GM21515 (cell line): ENCODE measurements around the gene MRPS6.

ENCODE experiments used
- ATAC-seq: cut with Tn5 transposase; IDR thresholded peaks from one replicate; pipeline ENCODE4 v1.9.1; 2021; ENCODE audit not compliant: unreplicated experiment

The MRPS6 gene

DNA sequence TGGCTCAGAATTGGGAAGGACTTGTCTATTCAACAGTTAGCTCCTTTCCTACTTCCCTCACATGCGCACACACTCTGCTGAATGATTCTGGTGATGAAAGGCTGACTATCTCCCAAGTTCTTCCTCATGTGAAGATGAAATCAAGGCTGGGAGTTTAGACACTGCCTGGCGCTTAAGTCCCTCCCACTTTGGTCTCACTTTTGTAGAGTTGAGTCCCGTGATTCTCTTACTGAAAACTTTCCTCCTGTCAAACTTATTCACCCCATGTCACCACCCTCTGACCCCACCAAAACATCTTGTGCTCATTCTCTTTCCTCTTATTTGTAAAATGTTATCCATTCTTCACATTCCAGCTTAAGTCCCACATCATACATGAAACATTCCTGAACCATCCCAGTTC lies 8.4 kb upstream of the MRPS6 start:
- ATAC-seq = no peak

DNA sequence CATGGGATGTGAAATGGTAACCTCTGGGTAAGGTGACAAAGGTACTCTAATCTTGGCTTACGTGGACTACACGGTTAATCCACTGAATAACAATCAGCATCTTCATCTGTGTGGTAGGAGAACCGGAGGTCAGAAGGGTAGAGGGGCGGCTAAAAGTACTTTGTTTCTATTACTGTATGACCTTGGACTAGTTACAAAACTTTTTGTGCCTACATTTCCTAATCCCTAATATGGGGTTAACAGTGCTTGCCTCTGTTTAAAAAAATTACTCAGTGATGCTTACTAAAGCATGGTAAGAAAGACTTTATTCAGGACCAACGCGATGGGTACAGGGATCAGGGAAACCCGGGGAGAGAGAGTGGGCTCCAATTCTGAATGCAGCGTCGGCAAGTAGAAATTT lies 1.7 kb upstream of the MRPS6 start:
- no peak for ATAC-seq

DNA sequence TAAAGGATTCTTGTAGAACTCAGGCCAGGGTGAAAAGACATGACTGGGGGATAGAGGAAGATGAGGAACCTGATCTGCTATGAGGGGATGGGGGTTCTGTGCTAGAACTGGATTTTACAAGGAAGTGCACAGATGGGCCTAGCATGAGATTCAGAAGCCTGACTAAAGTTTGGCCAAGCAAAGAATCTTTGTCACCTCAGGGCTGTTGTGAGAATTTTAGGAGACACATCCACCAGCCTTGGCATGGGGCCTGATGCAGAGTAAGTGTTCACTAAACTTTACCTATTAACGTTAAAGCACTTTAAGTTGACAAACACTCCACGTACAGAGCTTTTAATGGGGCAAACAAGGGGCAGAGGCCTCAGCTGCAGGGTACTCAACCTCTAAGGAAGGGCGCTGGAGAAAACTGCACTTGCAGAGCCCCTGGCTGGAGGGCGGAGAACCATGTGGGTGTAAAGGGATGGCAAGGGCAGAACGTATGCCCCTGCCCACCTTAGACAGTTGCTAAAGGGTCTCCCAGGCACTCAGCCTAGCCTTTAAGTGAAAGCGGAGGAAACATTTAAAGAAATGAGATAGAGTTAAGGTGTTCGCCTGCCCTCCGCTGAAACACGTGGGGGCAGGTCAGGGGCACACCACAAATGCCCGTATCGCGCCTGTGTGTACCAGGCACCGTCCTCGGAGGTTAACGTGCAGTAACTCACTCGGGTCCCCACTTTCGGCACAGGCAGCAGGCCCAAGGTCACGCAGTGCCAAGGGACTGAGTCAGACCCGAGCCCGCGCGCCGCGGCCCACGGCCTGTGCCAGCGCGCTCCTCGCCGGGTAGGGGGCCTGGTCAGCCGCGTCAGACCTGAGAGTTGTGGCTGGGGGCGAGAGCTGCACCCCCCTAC lies 990 bp upstream of the MRPS6 start:
- no peak for ATAC-seq

DNA sequence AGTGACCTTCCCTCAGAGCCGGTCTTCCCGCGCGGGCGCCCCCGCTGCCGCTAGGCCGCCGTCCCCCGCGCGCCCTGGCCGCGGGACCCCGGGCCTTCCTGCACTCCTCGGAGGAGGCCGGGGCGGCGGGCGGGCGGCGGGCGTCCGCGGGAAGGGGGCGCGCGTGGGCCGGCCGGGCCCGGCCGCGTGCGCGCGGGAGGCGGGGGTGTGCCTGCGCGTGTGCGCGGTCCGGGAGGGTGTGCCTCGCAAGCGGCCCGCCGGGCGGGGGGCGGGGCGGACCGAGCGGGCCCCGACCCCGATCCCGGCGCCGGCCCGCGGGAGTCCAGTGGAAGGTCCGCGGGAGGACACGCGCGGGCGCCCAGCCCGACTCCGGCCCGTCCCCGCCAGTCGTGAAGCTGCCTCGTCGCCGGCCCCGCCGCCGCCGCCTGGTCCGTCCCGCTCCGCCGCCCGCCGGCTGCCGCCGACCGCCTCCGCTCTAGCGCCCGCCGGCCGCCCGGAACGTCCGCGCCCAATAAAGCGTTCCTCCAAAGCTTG lies 438 bp downstream of the MRPS6 start:
- peak; percentile 38 for ATAC-seq

DNA sequence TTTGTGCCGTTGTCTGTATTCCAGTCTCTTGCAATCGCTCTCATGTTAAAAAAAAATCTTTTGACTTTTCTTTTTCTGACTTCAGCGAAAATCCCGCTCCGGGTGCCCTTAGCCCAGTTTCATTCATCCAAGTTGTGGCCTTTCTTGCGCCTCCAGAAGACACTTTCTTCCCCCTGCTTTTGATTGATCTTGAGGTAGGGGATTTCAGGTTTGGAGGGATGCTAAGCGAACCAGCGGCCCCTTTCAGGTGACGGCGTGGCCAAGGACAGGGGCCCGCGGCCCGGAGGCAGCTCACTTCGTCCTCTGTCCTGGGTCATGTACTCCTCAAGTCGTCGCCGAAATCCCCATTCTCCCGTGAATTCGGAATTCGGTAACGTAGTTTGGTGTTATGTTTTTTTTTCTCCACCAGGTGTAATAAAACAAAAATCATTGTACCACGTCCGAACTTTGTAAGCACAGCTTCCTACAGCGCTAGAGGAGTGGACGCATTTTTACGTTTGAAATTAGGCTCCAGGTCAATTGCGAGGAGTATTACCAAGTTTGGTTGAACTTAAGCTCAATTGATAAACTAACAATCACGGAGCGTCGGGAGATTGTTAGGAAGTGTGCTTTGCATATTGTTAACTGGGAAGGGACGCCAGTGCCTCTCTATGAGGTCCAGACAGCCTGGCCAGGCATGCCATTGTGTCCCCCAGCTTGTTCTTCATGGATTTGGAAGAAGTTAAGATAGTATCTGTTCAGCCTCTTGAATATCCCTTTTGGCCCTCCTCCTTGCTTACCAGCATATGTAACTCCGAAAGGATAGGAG lies 1.1 kb downstream of the MRPS6 start:
- ATAC-seq = no peak

DNA sequence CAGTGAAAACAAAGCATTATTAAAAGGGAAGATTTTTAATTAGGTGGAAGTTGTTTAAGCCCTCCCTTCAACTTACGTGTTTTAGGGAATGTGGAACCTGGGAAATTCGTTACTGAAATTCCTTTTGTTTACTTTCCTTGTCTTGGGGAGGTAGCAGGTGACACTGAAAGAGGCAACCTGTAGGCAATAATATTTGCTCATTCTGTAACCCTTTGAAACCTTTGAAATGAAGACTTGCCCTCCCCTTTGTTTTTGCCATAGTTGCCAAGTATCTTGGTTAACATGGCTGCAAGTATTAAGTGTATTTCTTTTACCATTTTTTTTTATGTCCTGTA lies 1.7 kb downstream of the MRPS6 start:
- ATAC-seq = no peak

DNA sequence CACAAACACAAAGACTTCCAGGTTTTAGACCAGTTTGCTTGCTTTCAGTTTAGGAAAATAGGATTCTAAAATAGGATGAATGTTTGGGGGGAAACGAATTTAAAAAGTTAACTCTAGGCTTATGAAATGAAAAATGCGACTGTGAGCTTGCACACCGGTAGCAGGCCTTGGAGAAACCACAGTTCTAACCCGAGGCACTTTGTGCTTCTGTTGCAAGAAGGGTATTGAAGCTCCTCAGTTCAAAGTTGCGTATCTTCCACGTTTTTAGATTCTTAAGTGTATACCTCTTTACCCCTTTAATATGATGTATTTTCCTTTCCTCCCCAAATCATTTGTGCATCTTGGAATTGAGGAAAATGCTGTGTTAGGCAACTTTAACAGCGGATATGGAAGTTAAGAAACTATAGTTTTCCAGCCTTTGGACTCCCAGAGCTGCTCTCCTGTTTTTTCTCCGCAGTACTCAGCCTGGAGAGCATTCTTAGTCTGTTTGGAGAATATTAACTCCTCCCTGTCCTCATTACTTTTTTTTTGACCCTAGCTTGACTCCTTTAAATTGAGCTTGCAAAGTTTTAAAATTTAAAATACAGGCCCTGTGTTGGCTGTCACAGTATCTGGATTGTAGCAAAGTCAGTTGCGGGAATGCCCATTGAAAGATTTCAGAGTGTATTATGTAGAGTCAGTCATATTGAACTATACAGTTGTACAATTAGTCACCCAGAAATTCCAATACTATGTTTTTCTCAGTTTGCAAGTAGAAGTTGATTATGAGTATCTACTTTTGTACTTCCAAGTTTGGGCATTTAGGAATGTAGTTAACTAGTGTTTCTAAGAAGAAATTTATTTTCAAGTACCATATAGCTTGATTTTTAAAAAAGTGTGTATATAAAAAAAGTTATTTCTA lies 2.6 kb downstream of the MRPS6 start:
- no peak for ATAC-seq

DNA sequence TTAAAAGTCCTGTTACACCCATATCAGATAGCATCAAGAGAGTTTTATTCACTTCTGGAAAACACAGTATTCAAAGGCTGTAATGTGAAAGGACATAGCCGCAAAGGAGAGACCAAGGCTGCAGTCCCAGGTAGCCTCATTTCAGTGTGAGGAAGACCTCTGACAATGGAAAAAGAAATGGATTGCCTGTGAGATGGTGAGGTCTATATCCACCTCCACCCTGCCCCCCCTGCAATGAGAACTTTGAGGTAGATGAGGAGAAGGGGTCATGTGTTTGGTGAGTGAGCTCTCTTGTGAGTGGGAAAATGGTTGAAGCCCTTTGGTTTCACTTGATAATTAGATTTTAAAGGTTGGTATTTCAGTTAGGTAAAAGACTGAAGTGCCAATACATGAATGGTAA lies 3.5 kb downstream of the MRPS6 start:
- ATAC-seq = no peak

DNA sequence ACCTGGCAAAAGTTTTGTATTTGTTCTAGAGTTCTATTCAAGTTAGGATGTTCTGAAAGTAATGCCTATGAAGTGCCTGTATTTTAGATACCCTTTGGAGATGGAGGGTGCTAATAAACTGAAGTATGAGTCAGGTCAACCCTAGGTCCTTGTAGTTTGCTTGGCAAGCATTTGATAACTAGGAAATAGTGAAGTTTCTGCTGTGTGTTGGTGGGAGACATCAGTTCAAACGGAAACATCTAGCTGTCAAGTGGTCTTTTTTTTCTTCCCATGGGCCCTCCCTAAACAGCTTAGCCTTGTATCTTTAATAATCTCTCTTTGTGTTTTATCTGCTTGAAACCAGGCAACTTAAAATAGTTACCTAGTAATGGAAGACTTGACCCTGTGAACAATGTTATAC lies 4.5 kb downstream of the MRPS6 start:
- no peak for ATAC-seq

DNA sequence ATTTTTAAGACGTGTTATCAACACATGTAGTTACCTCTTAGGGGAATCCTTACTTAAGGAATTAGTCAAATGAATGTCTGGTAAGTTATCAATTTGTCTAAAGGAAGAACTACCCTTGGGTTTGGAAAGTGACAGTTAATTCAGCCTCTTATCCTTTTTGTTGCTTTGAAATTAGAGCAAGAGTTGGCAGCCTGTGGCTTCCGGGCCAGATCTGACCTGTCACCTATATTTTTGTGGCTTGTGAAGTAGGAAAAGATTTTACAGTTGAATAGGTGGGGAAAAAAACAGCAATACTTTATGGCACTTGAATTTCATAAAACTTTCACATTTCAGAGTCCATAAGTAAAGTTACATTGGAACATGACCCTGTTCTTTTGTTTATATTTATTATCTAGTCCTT lies 5.5 kb downstream of the MRPS6 start:
- ATAC-seq = no peak

DNA sequence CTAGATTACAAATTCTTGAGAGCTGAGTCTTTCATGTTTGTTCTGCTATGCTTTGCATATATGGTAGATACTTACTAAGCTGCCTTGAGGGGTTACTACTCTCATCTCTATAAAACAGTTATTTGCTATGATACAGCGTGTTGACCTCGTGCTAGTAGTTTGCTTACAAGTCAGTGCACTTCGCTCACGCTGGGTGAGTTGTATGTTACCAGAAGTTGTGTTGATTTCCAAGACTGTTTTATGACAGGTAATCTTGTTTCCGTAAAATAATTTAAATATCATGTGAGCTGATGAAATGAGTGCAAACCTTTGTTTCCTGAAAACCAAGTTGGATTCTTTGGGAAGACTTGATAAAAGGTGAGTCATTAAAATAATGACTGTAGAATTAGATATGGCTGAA lies 7.3 kb downstream of the MRPS6 start:
- no peak for ATAC-seq

DNA sequence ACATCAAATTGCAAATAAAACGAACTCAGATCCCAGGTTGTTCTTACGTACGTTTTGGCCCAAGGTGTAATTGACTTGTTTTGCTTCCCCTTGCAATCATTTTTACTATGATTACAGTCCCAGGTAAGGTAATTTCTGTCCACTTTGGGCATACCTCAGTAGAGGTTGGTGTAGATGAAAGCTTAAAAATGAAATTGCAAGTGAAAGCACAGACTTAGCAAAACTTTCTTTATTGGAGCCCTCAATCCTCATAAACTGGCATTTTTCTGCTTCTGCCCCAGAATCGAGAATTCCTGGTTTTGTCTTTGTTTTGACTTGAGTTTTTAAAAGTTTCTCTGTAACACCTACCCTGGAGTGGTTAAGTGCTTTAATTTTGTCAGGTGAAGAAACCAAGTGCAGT lies 9.4 kb downstream of the MRPS6 start:
- ATAC-seq = no peak

DNA sequence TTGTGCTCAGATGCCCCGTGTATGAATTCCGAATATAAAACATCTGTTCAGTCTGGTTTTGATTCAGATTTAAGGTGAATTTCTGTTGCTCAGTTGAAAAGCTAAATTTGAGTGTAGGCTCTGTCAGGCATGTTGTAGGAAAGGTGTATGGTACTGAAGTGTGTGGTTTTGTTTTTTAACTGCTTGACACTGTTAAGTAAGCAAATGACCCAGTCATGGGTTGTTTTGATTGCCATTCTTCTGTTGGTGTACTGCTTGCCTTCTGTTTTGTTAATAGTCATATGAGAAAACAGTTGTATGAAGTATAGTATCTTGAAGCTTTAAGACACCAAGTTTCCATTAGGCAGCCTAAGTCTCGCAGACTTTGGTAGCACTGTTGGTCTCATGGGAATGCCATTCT lies 10.0 kb downstream of the MRPS6 start:
- no peak for ATAC-seq

DNA sequence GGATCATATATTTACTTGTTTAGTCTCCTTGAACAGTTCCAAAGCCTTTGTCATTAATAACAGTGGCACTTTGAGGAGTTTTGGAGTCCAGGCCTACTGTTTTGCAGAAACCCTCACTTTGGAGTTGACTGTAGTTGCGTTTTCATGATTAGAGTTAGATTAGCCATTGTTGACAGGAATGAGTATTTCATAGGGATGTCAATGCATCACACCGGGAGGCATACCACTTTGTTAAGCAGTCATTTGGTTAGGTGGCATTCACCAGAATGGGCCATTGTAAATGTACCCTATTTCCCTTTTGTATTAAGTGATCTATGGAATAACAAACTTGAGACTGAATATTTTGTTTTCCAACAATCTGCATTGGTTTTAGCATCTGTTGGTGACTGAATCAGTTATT lies 11.8 kb downstream of the MRPS6 start:
- ATAC-seq = no peak

DNA sequence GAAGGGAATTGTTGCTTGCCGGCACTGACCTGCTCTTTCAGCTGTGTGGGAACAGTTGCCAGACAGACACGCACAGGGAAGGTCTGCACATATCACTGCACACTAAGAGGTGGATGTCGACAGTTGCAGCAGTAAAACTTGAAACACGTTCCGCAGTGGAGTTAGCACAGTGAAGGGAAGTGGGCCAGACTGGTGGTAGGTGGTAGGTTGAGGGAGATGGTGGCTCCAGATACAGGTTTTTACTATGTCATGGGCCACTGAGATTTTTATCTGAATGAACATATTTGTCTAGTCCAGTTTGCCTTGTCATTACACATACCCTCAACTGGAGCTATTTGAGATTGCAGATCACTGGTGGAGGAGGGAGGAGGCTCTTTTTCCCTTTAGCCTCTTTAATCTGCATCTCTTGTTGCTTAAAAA lies 13.5 kb downstream of the MRPS6 start:
- no peak for ATAC-seq

DNA sequence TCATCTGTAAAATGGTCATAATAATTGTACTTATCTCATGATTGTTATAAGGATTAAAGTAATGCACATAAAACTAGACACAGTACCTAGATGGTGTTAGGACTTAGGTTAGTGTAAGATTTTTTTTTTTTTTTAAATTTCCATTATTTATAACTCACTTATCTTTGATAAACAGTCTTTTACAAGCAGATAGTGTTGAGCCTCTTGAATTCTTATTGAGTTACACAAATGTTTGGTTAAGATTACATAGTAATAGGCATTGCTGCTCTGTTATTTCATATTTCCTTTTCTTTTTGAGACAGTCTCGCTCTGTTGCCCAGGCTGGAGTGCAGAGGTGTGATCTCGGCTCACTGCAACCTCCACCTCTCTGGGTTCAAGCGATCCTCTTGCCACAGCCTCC lies 15.4 kb downstream of the MRPS6 start:
- no peak for ATAC-seq

DNA sequence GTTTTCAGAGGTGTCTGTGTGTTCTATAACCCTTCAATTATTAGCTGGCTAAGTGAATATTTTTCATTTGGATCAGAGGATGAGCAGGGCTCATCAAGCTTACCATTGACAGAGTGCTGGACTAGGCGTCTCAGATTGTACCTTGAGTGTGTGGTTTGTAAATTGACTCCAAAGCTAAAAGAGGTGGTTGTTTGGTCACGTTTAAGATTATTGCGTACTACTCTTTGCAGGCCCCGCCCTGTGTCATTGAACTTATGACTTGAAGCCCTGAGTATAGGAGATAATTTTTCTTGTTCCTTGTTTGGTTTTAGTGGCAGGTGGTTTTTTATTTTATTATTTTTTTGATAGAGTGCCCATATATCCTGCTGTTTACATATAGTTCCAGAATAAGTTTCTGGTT lies 17.7 kb downstream of the MRPS6 start:
- no peak for ATAC-seq

DNA sequence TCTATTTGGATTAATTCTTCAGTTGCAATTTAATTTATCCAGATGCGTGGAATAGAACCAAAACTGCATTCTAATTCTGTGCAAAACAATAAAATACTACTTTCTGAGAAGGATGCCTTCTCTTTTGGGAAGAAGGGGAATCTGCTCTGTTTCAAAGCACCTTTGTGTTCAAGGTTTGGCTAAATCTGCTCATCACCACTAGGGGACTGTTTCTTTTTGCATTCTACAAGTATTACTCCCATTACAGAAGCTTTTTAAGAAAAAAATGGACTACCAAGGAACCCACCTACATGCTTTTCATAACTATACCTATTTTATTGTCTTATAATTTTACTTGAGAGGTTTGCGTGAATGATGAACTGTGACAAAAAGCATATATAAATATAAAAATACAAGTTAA lies 18.2 kb downstream of the MRPS6 start:
- ATAC-seq = no peak

DNA sequence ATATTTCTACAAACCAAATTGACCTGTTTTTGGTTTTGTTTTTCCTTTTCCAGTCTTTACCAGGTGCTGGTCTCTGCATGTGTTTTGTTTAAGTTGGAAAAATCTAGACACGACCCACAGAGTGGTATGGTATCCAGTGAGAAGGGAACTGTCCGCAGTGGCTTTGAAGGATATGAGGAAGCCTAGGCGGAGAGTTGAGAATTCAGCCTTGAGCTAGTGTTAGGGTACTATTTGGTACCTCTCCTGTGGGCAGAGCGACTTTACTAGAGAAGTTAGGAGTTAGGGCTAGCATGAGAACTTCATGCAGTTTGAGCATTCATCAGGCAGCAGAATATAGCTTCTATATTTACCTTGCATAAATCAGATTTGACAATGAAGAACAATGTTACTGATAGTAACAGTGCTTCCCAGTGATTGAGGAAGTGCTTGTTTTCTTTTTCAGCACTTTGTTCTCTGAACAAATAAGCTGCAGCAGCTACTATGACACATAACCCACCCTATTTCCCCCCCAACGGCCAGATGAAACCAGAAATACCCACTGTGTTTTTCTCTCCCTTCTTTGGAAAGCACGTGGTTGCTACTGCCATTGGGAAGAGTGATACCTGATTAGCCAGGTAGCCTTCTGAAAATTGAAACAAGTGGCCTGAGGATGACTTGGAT lies 19.0 kb downstream of the MRPS6 start:
- no peak for ATAC-seq

DNA sequence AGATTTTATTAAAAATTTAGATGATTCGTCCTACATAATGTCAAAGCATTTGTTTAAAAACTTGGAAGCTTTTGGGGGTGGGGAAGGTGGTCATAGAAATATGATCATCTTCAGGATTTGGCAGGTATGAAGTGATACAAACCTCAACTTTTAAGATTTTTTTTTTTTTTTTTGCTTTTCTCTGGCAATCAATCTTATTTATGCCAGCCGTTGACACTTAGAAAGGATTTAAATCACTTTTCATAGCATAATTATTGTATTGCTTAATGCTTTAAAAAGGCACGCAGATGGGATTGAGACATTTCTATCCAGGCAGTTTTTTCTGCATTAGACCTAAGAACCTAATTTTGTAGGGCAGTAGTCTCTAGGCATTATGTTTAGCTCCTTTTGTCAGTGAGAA lies 19.7 kb downstream of the MRPS6 start:
- ATAC-seq = no peak

DNA sequence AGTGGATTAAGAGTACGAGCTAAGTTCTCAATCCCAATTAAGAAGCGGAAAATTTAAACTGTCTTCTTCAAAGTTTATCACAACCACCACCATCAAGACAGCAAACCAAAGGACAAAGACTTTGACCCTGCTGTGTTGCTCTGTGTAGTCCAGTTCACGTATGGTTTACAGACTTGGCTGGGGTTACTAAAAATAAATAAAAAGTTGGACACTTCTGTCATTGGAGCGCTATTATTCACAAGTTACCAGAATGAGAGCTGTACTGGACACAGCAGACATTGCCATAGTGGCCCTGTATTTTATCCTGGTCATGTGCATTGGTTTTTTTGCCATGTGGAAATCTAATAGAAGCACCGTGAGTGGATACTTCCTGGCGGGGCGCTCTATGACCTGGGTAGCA lies 21.6 kb downstream of the MRPS6 start:
- ATAC-seq = no peak
